Measurements from ENCODE around the gene CAMSAP2. TPM values are rescaled to one million over a fixed set of nuclear protein-coding genes. Genes with fewer than 3 reads are reported as not detected.

The CAMSAP2 gene
- polyA plus RNA-seq, 1 donor (not counting 4 experiments of a cell fraction or from before 2014, with no cell fraction given): 47.8 TPM

DNA sequence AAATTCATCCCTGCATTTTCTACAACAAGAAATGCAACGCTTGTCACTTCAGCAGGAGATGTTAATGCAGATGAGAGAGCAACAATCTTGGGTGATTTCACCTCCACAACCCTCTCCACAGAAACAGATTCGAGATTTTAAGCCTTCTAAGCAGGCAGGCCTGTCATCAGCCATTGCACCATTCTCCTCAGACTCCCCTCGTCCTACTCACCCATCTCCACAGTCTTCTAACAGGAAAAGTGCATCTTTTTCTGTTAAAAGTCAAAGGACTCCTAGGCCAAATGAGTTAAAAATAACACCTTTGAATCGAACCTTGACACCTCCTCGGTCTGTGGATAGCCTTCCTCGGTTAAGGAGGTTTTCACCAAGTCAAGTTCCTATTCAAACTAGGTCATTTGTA lies 110.7 kb downstream of the CAMSAP2 start:
- Histone ChIP-seq H3K4me1 (ENCODE audit: control insufficient read depth, extremely low read depth, insufficient read depth, low read length) (no peaks in the 10 kb centered on the region), H3K27ac (ENCODE audit: control insufficient read depth, insufficient read depth, low read length) (no peak overlapping the region), H3K9me3 (ENCODE audit: control insufficient read depth, low read depth, low read length) (no peaks in the 10 kb centered on the region), H3K9me1 (ENCODE audit: control insufficient read depth, extremely low read depth, insufficient read depth, low read length) (no peaks in the 10 kb centered on the region), H3K27me3 (ENCODE audit: control insufficient read depth, extremely low read depth, insufficient read depth, low read length) (no peaks in the 10 kb centered on the region), H2AFZ (ENCODE audit: control insufficient read depth, low read length) (no peak overlapping the region), H3K4me2 (ENCODE audit: control insufficient read depth, extremely low read depth, insufficient read depth, low read depth, low read length) (no peak overlapping the region), H4K20me1 (ENCODE audit: control insufficient read depth, extremely low read depth, insufficient read depth, low read length) (no peaks in the 10 kb centered on the region), H3K4me3 (ENCODE audit: control insufficient read depth in 2 of 3, extremely low read depth in 1 of 3, insufficient read depth in 2 of 3, low read depth in 1 of 3, low read length in 3 of 3) (no peak overlapping the region), H3K79me2 (ENCODE audit: control insufficient read depth, insufficient read depth, low read length) (no peaks in the 10 kb centered on the region), H3K9ac (ENCODE audit: control insufficient read depth, extremely low read depth, insufficient read depth, low read length) (no peak overlapping the region), H3K36me3 (ENCODE audit: control insufficient read depth in 2 of 2, extremely low read depth in 1 of 2, insufficient read depth in 2 of 2, low read length in 2 of 2) (peaks cover 43 to 57% of the 10 kb centered on the region in 2 experiments)
- FAIRE-seq (no peak), DNase-seq (ENCODE audit: low read depth, low spot score) (no peak)
- TF ChIP-seq, protein P1, sequence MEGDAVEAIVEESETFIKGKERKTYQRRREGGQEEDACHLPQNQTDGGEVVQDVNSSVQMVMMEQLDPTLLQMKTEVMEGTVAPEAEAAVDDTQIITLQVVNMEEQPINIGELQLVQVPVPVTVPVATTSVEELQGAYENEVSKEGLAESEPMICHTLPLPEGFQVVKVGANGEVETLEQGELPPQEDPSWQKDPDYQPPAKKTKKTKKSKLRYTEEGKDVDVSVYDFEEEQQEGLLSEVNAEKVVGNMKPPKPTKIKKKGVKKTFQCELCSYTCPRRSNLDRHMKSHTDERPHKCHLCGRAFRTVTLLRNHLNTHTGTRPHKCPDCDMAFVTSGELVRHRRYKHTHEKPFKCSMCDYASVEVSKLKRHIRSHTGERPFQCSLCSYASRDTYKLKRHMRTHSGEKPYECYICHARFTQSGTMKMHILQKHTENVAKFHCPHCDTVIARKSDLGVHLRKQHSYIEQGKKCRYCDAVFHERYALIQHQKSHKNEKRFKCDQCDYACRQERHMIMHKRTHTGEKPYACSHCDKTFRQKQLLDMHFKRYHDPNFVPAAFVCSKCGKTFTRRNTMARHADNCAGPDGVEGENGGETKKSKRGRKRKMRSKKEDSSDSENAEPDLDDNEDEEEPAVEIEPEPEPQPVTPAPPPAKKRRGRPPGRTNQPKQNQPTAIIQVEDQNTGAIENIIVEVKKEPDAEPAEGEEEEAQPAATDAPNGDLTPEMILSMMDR (optimal IDR thresholded peaks at IDR 0.05 in 1 of 3, IDR thresholded peaks at IDR 0.05 in 1 of 3, conservative IDR thresholded peaks at IDR 0.05 in 1 of 3; ENCODE audit: extremely low read depth in 1 of 3, insufficient read depth in 2 of 3, low read length in 3 of 3): no peak
- TF ChIP-seq EZH2 (IDR thresholded peaks at IDR 0.05; ENCODE audit: low read length): no peak
- dilution Hi-C loops (cut with MboI; ENCODE audit: extremely low pct_ligation_motif_present, low sequenced_read_pairs): no loop called here

DNA sequence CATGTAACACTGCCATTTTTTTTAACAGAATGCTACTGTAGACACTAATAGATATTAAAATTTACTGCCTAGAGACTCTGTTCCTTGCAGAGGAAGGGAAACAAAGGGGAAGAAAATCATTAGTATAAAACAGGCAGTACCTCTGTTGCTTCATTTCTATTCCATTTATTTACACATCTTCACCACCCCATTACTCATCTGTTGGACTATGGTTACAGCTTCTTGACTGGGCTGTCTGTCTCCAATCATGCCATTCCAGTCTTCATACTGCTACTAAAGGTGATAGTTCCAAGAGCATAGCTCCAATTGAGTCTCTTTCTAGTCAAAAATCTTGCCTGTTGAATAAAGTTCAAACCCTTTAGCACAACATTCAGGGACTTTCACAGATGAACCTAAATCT lies 111.9 kb downstream of the CAMSAP2 start:
- Histone ChIP-seq H4K20me1 (ENCODE audit: control insufficient read depth, extremely low read depth, insufficient read depth, low read length) (no peaks in the 10 kb centered on the region), H3K27me3 (ENCODE audit: control insufficient read depth, extremely low read depth, insufficient read depth, low read length) (no peaks in the 10 kb centered on the region), H3K4me1 (ENCODE audit: control insufficient read depth, extremely low read depth, insufficient read depth, low read length) (no peaks in the 10 kb centered on the region), H3K36me3 (ENCODE audit: control insufficient read depth in 2 of 2, extremely low read depth in 1 of 2, insufficient read depth in 2 of 2, low read length in 2 of 2) (peaks cover 38 to 59% of the 10 kb centered on the region in 2 experiments), H3K9ac (ENCODE audit: control insufficient read depth, extremely low read depth, insufficient read depth, low read length) (no peak overlapping the region), H3K9me3 (ENCODE audit: control insufficient read depth, low read depth, low read length) (no peaks in the 10 kb centered on the region), H3K9me1 (ENCODE audit: control insufficient read depth, extremely low read depth, insufficient read depth, low read length) (no peaks in the 10 kb centered on the region), H3K4me3 (ENCODE audit: control insufficient read depth in 2 of 3, extremely low read depth in 1 of 3, insufficient read depth in 2 of 3, low read depth in 1 of 3, low read length in 3 of 3) (no peak overlapping the region), H3K79me2 (ENCODE audit: control insufficient read depth, insufficient read depth, low read length) (no peaks in the 10 kb centered on the region), H3K4me2 (ENCODE audit: control insufficient read depth, extremely low read depth, insufficient read depth, low read depth, low read length) (no peak overlapping the region), H3K27ac (ENCODE audit: control insufficient read depth, insufficient read depth, low read length) (no peak overlapping the region), H2AFZ (ENCODE audit: control insufficient read depth, low read length) (no peak overlapping the region)
- no peak for DNase-seq (ENCODE audit: low read depth, low spot score)
- FAIRE-seq: no peak
- dilution Hi-C loops (cut with MboI; ENCODE audit: extremely low pct_ligation_motif_present, low sequenced_read_pairs): no loop called here
- TF ChIP-seq EZH2 (IDR thresholded peaks at IDR 0.05; ENCODE audit: low read length): no peak
- TF ChIP-seq, protein P1 (optimal IDR thresholded peaks at IDR 0.05 in 1 of 3, IDR thresholded peaks at IDR 0.05 in 1 of 3, conservative IDR thresholded peaks at IDR 0.05 in 1 of 3; ENCODE audit: extremely low read depth in 1 of 3, insufficient read depth in 2 of 3, low read length in 3 of 3): no peak

All from keratinocyte (primary cell).